GM18858 (cell line): ENCODE data around the gene UNC5CL.

Experiments used
- ATAC-seq: cut with Tn5 transposase; IDR thresholded peaks from one replicate; pipeline ENCODE4 v1.9.1; 2021; ENCODE audit not compliant: unreplicated experiment

UNC5CL gene

GRCh38 chr6:41039060-41039998, at the start of gene UNC5CL:
Gene UNC5CL, minus strand, starts transcription at chr6:41039221. Its CDS starts 4,147 bp downstream, at chr6:41035074.
- ATAC-seq = no peak

- ATAC-seq = no peak
Measured at GRCh38 chr6:41088451-41088850, 49.4 kb upstream of the UNC5CL start.

- ATAC-seq = no peak
Measured at GRCh38 chr6:41085182-41085581, 46.2 kb upstream of the UNC5CL start.

GRCh38 chr6:41083072-41083471, 44.1 kb upstream of the UNC5CL start:
- ATAC-seq = no peak

GRCh38 chr6:41080621-41081020, 41.6 kb upstream of the UNC5CL start:
- ATAC-seq = no peak

GRCh38 chr6:41079080-41079479, 40.1 kb upstream of the UNC5CL start:
- no peak for ATAC-seq

GRCh38 chr6:41078101-41078500, 39.1 kb upstream of the UNC5CL start:
- ATAC-seq = no peak

GRCh38 chr6:41077536-41077935, 38.5 kb upstream of the UNC5CL start:
- no peak for ATAC-seq

GRCh38 chr6:41075651-41076626, 36.9 kb upstream of the UNC5CL start:
- no peak for ATAC-seq

GRCh38 chr6:41074692-41075436, 35.8 kb upstream of the UNC5CL start:
- no peak for ATAC-seq

- ATAC-seq = no peak
Measured at GRCh38 chr6:41073968-41074691, 35.1 kb upstream of the UNC5CL start.

GRCh38 chr6:41073203-41073967, 34.4 kb upstream of the UNC5CL start:
- no peak for ATAC-seq

GRCh38 chr6:41072836-41073202, 33.8 kb upstream of the UNC5CL start, which contains the start of gene NFYA:
Gene NFYA, plus strand, starts transcription at chr6:41072974. Its CDS starts 6,116 bp downstream, at chr6:41079090.
- peak; percentile 40 for ATAC-seq

GRCh38 chr6:41071923-41072835, 33.2 kb upstream of the UNC5CL start, which contains the start of gene OARD1:
Gene OARD1, minus strand, starts transcription at chr6:41072356. Its CDS starts 722 bp downstream, at chr6:41071634.
- peak; percentile 59 for ATAC-seq

- ATAC-seq = no peak
Measured at GRCh38 chr6:41071501-41071922, 32.5 kb upstream of the UNC5CL start.

GRCh38 chr6:41066867-41067304, 27.9 kb upstream of the UNC5CL start:
- ATAC-seq = no peak

- ATAC-seq = no peak
Measured at GRCh38 chr6:41065550-41066026, 26.6 kb upstream of the UNC5CL start.

- no peak for ATAC-seq
Measured at GRCh38 chr6:41064841-41065240, 25.8 kb upstream of the UNC5CL start.
